Measurements from ENCODE around the gene PDZRN3. TPM values are rescaled to one million over a fixed set of nuclear protein-coding genes. Genes with fewer than 3 reads are reported as not detected.

The PDZRN3 gene
- total and polyA plus RNA-seq, 4 donors: 0.69 to 1.8 (median 0.92) TPM

- Histone ChIP-seq H3K4me3 (ENCODE audit: low read depth in 1 of 3, low read length in 3 of 3) (no peak overlapping the region), H3K36me3 (ENCODE audit: control insufficient read depth in 4 of 4, insufficient read depth in 3 of 4, low read depth in 1 of 4, low read length in 3 of 4) (no peaks in the 10 kb centered on the region), H3K27ac (ENCODE audit: low read depth in 1 of 2, low read length in 2 of 2) (no peak overlapping the region), H3K9ac (ENCODE audit: low read depth in 1 of 2, low read length in 2 of 2) (no peak overlapping the region), H3K27me3 (ENCODE audit: control insufficient read depth in 4 of 4, insufficient read depth in 4 of 4, low read length in 3 of 4) (no peaks in the 10 kb centered on the region), H3K4me1 (ENCODE audit: control insufficient read depth in 4 of 4, insufficient read depth in 4 of 4, low read length in 3 of 4) (peaks cover 3 to 12% (median 10%) of the 10 kb centered on the region in 4 donors), H3K9me3 (ENCODE audit: control insufficient read depth in 4 of 4, low read length in 3 of 4) (no peaks in the 10 kb centered on the region)
- no peak for DNase-seq (ENCODE audit: low spot score)
- 78% methylated on average over 21 of the region's 21 CpGs for WGBS
- no peak for TF ChIP-seq NR2F2 (IDR thresholded peaks at IDR 0.05)
- no peak for TF ChIP-seq MAX (IDR thresholded peaks at IDR 0.05)
Observed at GRCh38 chr3:73511571-73512525, 112.9 kb downstream of the PDZRN3 start.

DNA sequence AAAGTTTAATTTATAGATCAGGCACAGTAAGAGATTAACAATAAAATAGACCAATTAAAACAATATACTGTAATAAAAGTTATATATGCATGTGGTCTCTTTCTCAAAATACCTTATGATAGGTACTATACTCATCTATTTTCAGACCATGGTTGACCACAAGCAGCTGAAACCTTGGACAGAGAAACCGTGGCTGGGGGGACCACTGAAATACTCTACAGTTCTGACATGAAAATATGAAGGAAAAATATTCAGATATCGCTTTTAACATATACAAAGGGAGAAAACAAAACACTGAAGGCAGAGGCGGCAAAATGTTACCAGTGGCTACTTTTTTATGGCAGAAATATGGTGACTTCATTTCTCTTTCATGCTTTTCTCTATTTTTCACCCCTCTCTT, 114.0 kb downstream of the PDZRN3 start:
- Histone ChIP-seq H3K4me1 (ENCODE audit: control insufficient read depth in 4 of 4, insufficient read depth in 4 of 4, low read length in 3 of 4) (peaks cover 3 to 12% (median 10%) of the 10 kb centered on the region in 4 donors), H3K27ac (ENCODE audit: low read depth in 1 of 2, low read length in 2 of 2) (no peak overlapping the region), H3K4me3 (ENCODE audit: low read depth in 1 of 3, low read length in 3 of 3) (no peak overlapping the region), H3K9ac (ENCODE audit: low read depth in 1 of 2, low read length in 2 of 2) (no peak overlapping the region), H3K36me3 (ENCODE audit: control insufficient read depth in 4 of 4, insufficient read depth in 3 of 4, low read depth in 1 of 4, low read length in 3 of 4) (no peaks in the 10 kb centered on the region), H3K27me3 (ENCODE audit: control insufficient read depth in 4 of 4, insufficient read depth in 4 of 4, low read length in 3 of 4) (no peaks in the 10 kb centered on the region), H3K9me3 (ENCODE audit: control insufficient read depth in 4 of 4, low read length in 3 of 4) (no peaks in the 10 kb centered on the region)
- no peak for TF ChIP-seq HNF4A (conservative IDR thresholded peaks at IDR 0.05)
- no peak for TF ChIP-seq ZBTB33 (IDR thresholded peaks at IDR 0.05)
- no peak for TF ChIP-seq FOXA2 (IDR thresholded peaks at IDR 0.05)
- TF ChIP-seq NR2F2 (IDR thresholded peaks at IDR 0.05): no peak
- TF ChIP-seq HNF4G (IDR thresholded peaks at IDR 0.05): no peak
- TF ChIP-seq RXRA (IDR thresholded peaks at IDR 0.05): no peak
- no peak for TF ChIP-seq TAF1 (conservative IDR thresholded peaks at IDR 0.05)
- WGBS: 92% methylated on average over 3 of the region's 3 CpGs
- DNase-seq (ENCODE audit: low spot score): no peak

- H3K27me3 ChIP-seq (ENCODE audit: control insufficient read depth in 4 of 4, insufficient read depth in 4 of 4, low read length in 3 of 4): no peaks in the 10 kb centered on the region
- H3K36me3 ChIP-seq (ENCODE audit: control insufficient read depth in 4 of 4, insufficient read depth in 3 of 4, low read depth in 1 of 4, low read length in 3 of 4): no peaks in the 10 kb centered on the region
- no peaks in the 10 kb centered on the region for H3K9me3 ChIP-seq (ENCODE audit: control insufficient read depth in 4 of 4, low read length in 3 of 4)
- no peak overlapping the region for H3K27ac ChIP-seq (ENCODE audit: low read depth in 1 of 2, low read length in 2 of 2)
- H3K4me1 ChIP-seq (ENCODE audit: control insufficient read depth in 4 of 4, insufficient read depth in 4 of 4, low read length in 3 of 4): peaks cover 3 to 12% (median 10%) of the 10 kb centered on the region in 4 donors
- WGBS: 92% methylated on average over 4 of the region's 4 CpGs
- no peak overlapping the region for H3K9ac ChIP-seq (ENCODE audit: low read depth in 1 of 2, low read length in 2 of 2)
- TF ChIP-seq TAF1 (conservative IDR thresholded peaks at IDR 0.05) (no peak), CTCF (IDR thresholded peaks at IDR 0.05; ENCODE audit: low read depth, low read length, missing input control) (no peak), RXRA (IDR thresholded peaks at IDR 0.05) (no peak), FOXA2 (IDR thresholded peaks at IDR 0.05) (no peak), HNF4A (conservative IDR thresholded peaks at IDR 0.05) (no peak), MAX (IDR thresholded peaks at IDR 0.05) (no peak), REST (IDR thresholded peaks at IDR 0.05) (no peak), ZBTB33 (IDR thresholded peaks at IDR 0.05) (no peak), RAD21 (IDR thresholded peaks at IDR 0.05) (no peak), JUND (IDR thresholded peaks at IDR 0.05) (no peak), FOXA1 (IDR thresholded peaks at IDR 0.05) (no peak), YY1 (IDR thresholded peaks at IDR 0.05) (no peak)
- TF ChIP-seq, protein P1, sequence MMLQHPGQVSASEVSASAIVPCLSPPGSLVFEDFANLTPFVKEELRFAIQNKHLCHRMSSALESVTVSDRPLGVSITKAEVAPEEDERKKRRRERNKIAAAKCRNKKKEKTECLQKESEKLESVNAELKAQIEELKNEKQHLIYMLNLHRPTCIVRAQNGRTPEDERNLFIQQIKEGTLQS (IDR thresholded peaks at IDR 0.05): no peak
- no peak overlapping the region for H3K4me3 ChIP-seq (ENCODE audit: low read depth in 1 of 3, low read length in 3 of 3)
- DNase-seq (ENCODE audit: low spot score): no peak
Observed at GRCh38 chr3:73510334-73510733, 114.4 kb downstream of the PDZRN3 start.
